ENCODE results near the gene IFFO2.

The IFFO2 gene

DNA sequence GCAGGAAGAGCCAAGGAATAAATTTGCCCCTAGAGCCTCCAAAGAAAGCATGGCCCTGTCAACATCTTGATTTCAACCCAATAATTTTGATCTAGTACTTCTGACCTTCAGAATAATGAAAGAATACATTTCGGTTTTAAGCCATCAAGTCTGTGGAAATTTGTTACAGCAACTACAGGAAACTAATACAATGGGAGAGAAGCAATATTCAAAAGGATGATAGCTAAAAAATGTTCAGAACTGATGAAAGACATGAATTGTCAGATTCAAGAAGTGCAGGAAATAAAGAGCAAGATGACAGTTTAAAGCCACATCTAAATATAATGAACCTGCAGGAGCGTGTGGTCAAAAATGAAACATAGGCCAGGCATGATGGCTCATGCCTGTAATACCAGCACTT, 24.8 kb upstream of the IFFO2 start:
- Mint-ChIP-seq H3K36me3 (ENCODE audit: low read depth) (no peaks in the 10 kb centered on the region), H3K4me3 (no peak overlapping the region), H3K4me1 (ENCODE audit: low read depth) (peaks cover 5% of the 10 kb centered on the region), H3K27me3 (peaks cover 23% of the 10 kb centered on the region), H3K9me3 (peaks cover 16% of the 10 kb centered on the region), H3K27ac (no peak overlapping the region)
- DNase-seq = no peak

- peaks cover 23% of the 10 kb centered on the region for H3K27me3 Mint-ChIP-seq
- DNase-seq = peak; percentile 2
- H3K9me3 Mint-ChIP-seq = peaks cover 16% of the 10 kb centered on the region
- no peaks in the 10 kb centered on the region for H3K36me3 Mint-ChIP-seq (ENCODE audit: low read depth)
- no peak overlapping the region for H3K27ac Mint-ChIP-seq
- no peak overlapping the region for H3K4me3 Mint-ChIP-seq
- H3K4me1 Mint-ChIP-seq (ENCODE audit: low read depth) = peaks cover 5% of the 10 kb centered on the region
Observed at GRCh38 chr1:18978706-18979105, 22.2 kb upstream of the IFFO2 start.

DNA sequence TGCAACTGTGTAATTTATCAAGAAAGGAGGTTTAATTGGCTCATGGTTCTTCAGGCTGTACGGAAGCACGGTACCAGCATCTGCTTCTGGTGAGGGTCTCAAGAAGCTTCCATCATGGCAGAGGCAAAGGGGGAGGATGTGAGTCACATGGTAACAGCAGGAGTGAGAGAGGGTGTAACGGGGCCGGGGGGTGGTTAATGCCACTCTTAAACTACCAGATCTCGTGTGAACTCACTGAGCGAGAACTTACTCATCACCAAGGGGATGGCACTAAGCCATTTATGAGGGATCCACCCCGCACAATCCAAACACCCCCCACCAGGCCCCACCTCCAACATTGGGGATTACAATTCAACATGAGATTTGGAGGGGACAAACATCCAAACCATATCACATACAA, 21.0 kb upstream of the IFFO2 start:
- no peak overlapping the region for H3K27ac Mint-ChIP-seq
- H3K9me3 Mint-ChIP-seq = peaks cover 16% of the 10 kb centered on the region
- no peak for DNase-seq
- no peaks in the 10 kb centered on the region for H3K36me3 Mint-ChIP-seq (ENCODE audit: low read depth)
- H3K27me3 Mint-ChIP-seq = peaks cover 23% of the 10 kb centered on the region
- peaks cover 15% of the 10 kb centered on the region for H3K4me1 Mint-ChIP-seq (ENCODE audit: low read depth)
- no peak overlapping the region for H3K4me3 Mint-ChIP-seq

- no peak overlapping the region for H3K4me3 Mint-ChIP-seq
- peaks cover 13% of the 10 kb centered on the region for H3K9me3 Mint-ChIP-seq
- no peak for DNase-seq
- H3K4me1 Mint-ChIP-seq (ENCODE audit: low read depth) = peaks cover 18% of the 10 kb centered on the region
- peaks cover 23% of the 10 kb centered on the region for H3K27me3 Mint-ChIP-seq
- H3K27ac Mint-ChIP-seq = no peak overlapping the region
- H3K36me3 Mint-ChIP-seq (ENCODE audit: low read depth) = no peaks in the 10 kb centered on the region
Observed at GRCh38 chr1:18976096-18976495, 19.6 kb upstream of the IFFO2 start.

GRCh38 chr1:18974606-18975005, 18.1 kb upstream of the IFFO2 start:
- Mint-ChIP-seq H3K9me3 (peaks cover under 1% of the 10 kb centered on the region), H3K4me3 (no peak overlapping the region), H3K4me1 (ENCODE audit: low read depth) (peaks cover 18% of the 10 kb centered on the region), H3K27ac (no peak overlapping the region), H3K27me3 (peaks cover 17% of the 10 kb centered on the region), H3K36me3 (ENCODE audit: low read depth) (no peaks in the 10 kb centered on the region)
- no peak for DNase-seq

- H3K36me3 Mint-ChIP-seq (ENCODE audit: low read depth) = no peaks in the 10 kb centered on the region
- peaks cover 13% of the 10 kb centered on the region for H3K27me3 Mint-ChIP-seq
- peaks cover 18% of the 10 kb centered on the region for H3K4me1 Mint-ChIP-seq (ENCODE audit: low read depth)
- H3K9me3 Mint-ChIP-seq = no peaks in the 10 kb centered on the region
- no peak overlapping the region for H3K27ac Mint-ChIP-seq
- DNase-seq = no peak
- no peak overlapping the region for H3K4me3 Mint-ChIP-seq
Observed at GRCh38 chr1:18974005-18974404, 17.5 kb upstream of the IFFO2 start.

DNA sequence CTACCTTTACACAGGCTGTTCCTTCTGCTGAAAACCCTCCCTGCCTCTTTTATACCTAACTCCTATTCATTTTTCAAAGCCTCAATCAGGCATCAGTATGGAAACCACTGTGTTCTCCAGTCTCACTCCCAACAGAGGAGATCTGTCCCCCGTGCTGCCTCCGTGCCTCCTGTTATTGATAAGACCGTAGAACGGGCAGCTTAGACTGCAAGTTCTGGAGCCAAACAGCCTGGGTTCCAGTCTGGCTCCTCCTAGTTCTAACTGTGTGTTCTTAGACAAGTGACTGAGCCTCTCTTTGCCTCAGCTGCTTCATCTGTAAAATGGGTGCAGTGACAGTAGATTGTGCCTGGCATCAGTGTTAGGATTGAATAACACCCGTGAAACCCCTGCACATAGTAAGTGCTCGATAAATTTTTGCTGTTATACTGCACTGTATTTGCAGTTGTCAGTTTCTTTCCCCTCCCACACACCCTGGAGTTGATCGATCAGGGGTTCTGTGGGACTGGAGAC, 17.0 kb upstream of the IFFO2 start:
- H3K9me3 Mint-ChIP-seq = no peaks in the 10 kb centered on the region
- peaks cover 9% of the 10 kb centered on the region for H3K27me3 Mint-ChIP-seq
- H3K4me1 Mint-ChIP-seq (ENCODE audit: low read depth) = peaks cover 18% of the 10 kb centered on the region
- H3K27ac Mint-ChIP-seq = no peak overlapping the region
- no peak overlapping the region for H3K4me3 Mint-ChIP-seq
- H3K36me3 Mint-ChIP-seq (ENCODE audit: low read depth) = no peaks in the 10 kb centered on the region
- DNase-seq = no peak

- Mint-ChIP-seq H3K27ac (no peak overlapping the region), H3K4me1 (ENCODE audit: low read depth) (peaks cover 18% of the 10 kb centered on the region), H3K4me3 (no peak overlapping the region), H3K27me3 (peaks cover 6% of the 10 kb centered on the region), H3K9me3 (no peaks in the 10 kb centered on the region), H3K36me3 (ENCODE audit: low read depth) (no peaks in the 10 kb centered on the region)
- no peak for DNase-seq
Observed at GRCh38 chr1:18972991-18973390, 16.5 kb upstream of the IFFO2 start.

DNA sequence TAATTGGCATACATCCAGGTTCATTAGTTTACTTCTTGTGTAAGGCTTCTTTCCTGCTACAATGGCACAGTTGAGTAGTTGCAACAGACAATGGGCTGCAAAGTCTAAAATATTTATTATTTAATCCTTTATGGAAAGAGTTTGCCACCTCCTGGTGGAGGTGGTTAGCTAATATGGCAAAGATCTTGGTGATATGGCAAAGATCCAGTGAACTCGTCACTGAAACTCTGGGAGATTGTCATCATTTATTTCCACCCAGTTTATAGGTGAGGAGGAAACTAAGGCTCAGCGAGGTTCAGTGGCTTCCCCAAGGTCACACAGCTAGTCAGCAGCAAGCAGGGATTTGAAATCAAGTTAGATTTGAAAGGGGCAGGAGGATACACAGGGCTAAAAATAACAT, 16.1 kb upstream of the IFFO2 start:
- H3K27me3 Mint-ChIP-seq = peaks cover 4% of the 10 kb centered on the region
- no peaks in the 10 kb centered on the region for H3K36me3 Mint-ChIP-seq (ENCODE audit: low read depth)
- no peak overlapping the region for H3K4me3 Mint-ChIP-seq
- no peak overlapping the region for H3K27ac Mint-ChIP-seq
- no peak for DNase-seq
- H3K4me1 Mint-ChIP-seq (ENCODE audit: low read depth) = peaks cover 17% of the 10 kb centered on the region
- H3K9me3 Mint-ChIP-seq = no peaks in the 10 kb centered on the region

GRCh38 chr1:18970762-18971161, 14.3 kb upstream of the IFFO2 start:
- Mint-ChIP-seq H3K36me3 (ENCODE audit: low read depth) (no peaks in the 10 kb centered on the region), H3K4me1 (ENCODE audit: low read depth) (peaks cover 21% of the 10 kb centered on the region), H3K9me3 (no peaks in the 10 kb centered on the region), H3K27ac (no peak overlapping the region), H3K4me3 (no peak overlapping the region), H3K27me3 (no peaks in the 10 kb centered on the region)
- no peak for DNase-seq

GRCh38 chr1:18970358-18970757, 13.9 kb upstream of the IFFO2 start:
- H3K27ac Mint-ChIP-seq = no peak overlapping the region
- H3K9me3 Mint-ChIP-seq = no peaks in the 10 kb centered on the region
- peaks cover 25% of the 10 kb centered on the region for H3K4me1 Mint-ChIP-seq (ENCODE audit: low read depth)
- DNase-seq = no peak
- H3K27me3 Mint-ChIP-seq = no peaks in the 10 kb centered on the region
- no peak overlapping the region for H3K4me3 Mint-ChIP-seq
- no peaks in the 10 kb centered on the region for H3K36me3 Mint-ChIP-seq (ENCODE audit: low read depth)

- no peak overlapping the region for H3K27ac Mint-ChIP-seq
- no peaks in the 10 kb centered on the region for H3K9me3 Mint-ChIP-seq
Observed at GRCh38 chr1:18967066-18967690, 10.7 kb upstream of the IFFO2 start.

DNA sequence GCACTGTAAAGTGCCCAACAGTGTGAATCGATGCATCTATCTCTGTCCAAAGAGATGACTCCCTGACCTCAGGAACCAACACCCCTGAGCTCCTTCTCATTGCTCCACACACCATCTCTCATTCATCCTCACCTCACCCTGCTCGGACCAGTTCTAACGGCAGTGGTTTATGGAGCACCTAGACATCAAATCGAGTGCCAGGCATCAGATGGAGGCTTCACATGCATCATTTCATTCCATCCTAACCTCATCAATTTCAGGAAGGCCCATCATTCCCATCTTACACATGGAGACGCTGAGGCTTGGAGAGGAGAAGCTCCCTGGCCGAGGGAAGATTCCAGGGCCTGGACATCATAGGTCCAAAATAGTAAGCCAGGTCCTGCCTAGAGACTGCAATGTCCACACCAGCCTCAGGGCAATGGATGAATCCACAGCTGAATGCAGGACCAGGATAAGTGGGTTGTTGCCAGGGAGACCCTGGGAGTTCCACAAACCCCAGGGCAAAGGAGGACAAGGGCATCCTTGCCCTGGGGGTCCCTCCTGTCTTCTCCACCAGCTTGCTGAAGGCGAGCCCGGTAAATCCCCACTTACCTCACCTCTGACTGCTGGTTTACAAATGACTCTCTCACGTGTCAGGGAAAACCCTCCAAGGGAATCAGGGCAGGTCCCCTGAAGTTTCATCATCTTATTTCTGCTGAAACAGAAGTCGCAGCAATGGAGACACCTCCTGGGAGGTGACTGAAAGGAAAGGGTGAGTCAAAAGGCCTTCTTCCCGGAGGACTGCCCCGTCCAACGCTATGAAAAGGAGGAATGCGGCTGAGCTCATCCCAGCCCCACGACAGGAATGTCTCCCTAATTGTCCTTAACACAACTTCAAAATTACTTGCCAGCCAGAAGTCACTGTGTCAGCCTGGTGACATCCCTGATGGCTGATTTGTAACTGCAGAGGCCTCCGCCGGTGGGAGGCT, 9.0 kb upstream of the IFFO2 start:
- Mint-ChIP-seq H3K27ac (peak overlapping the region; percentile 91), H3K9me3 (no peaks in the 10 kb centered on the region), H3K4me1 (ENCODE audit: low read depth) (peaks cover 22% of the 10 kb centered on the region), H3K27me3 (no peaks in the 10 kb centered on the region), H3K4me3 (peak overlapping the region; percentile 35), H3K36me3 (ENCODE audit: low read depth) (no peaks in the 10 kb centered on the region)
- no peak for DNase-seq

More at GRCh38 chr1:18967066-18967690, 10.7 kb upstream of the IFFO2 start:
- H3K4me3 Mint-ChIP-seq = no peak overlapping the region
- no peaks in the 10 kb centered on the region for H3K36me3 Mint-ChIP-seq (ENCODE audit: low read depth)
- H3K27me3 Mint-ChIP-seq = no peaks in the 10 kb centered on the region
- peaks cover 22% of the 10 kb centered on the region for H3K4me1 Mint-ChIP-seq (ENCODE audit: low read depth)
- DNase-seq = no peak

GRCh38 chr1:18963968-18964367, 7.5 kb upstream of the IFFO2 start:
- no peaks in the 10 kb centered on the region for H3K36me3 Mint-ChIP-seq (ENCODE audit: low read depth)
- DNase-seq = no peak
- H3K9me3 Mint-ChIP-seq = no peaks in the 10 kb centered on the region
- no peaks in the 10 kb centered on the region for H3K27me3 Mint-ChIP-seq
- H3K4me3 Mint-ChIP-seq = no peak overlapping the region
- peaks cover 28% of the 10 kb centered on the region for H3K4me1 Mint-ChIP-seq (ENCODE audit: low read depth)
- no peak overlapping the region for H3K27ac Mint-ChIP-seq
